ENCODE data around the gene FILIP1.

The FILIP1 gene

GRCh38 chr6:75318900-75319299 is 174.7 kb downstream of the FILIP1 start:
- DNase-seq (ENCODE audit: low read depth), result no peak
- no peak overlapping the region for H3K4me3 ChIP-seq (ENCODE audit: low read depth, low read length)
- TF ChIP-seq POLR2A (IDR thresholded peaks at IDR 0.05; ENCODE audit: extremely low read depth, insufficient read length), result no peak
- TF ChIP-seq MAX (IDR thresholded peaks at IDR 0.05; ENCODE audit: low read depth, low read length), result no peak
- no peak for TF ChIP-seq CTCF (IDR thresholded peaks at IDR 0.05; ENCODE audit: low read depth, low read length)
- no peak for TF ChIP-seq MYC (IDR thresholded peaks at IDR 0.05; ENCODE audit: low read depth, low read length)

- TF ChIP-seq MAX (IDR thresholded peaks at IDR 0.05; ENCODE audit: low read depth, low read length) (no peak), CTCF (IDR thresholded peaks at IDR 0.05; ENCODE audit: low read depth, low read length) (no peak), MYC (IDR thresholded peaks at IDR 0.05; ENCODE audit: low read depth, low read length) (no peak)
- no peak overlapping the region for H3K4me3 ChIP-seq (ENCODE audit: low read depth, low read length)
- DNase-seq (ENCODE audit: low read depth), result no peak
Observed at GRCh38 chr6:75317503-75318206, 175.9 kb downstream of the FILIP1 start.

- DNase-seq (ENCODE audit: low read depth), result no peak
- TF ChIP-seq MAX (IDR thresholded peaks at IDR 0.05; ENCODE audit: low read depth, low read length), result no peak
- no peak for TF ChIP-seq CTCF (IDR thresholded peaks at IDR 0.05; ENCODE audit: low read depth, low read length)
- TF ChIP-seq MYC (IDR thresholded peaks at IDR 0.05; ENCODE audit: low read depth, low read length), result no peak
- TF ChIP-seq POLR2A (IDR thresholded peaks at IDR 0.05; ENCODE audit: extremely low read depth, insufficient read length), result no peak
- H3K4me3 ChIP-seq (ENCODE audit: low read depth, low read length), result no peak overlapping the region
Observed at GRCh38 chr6:75315978-75316377, 177.6 kb downstream of the FILIP1 start.

- DNase-seq (ENCODE audit: low read depth), result no peak
- no peak overlapping the region for H3K4me3 ChIP-seq (ENCODE audit: low read depth, low read length)
- TF ChIP-seq CTCF (IDR thresholded peaks at IDR 0.05; ENCODE audit: low read depth, low read length) (no peak), MAX (IDR thresholded peaks at IDR 0.05; ENCODE audit: low read depth, low read length) (no peak), POLR2A (IDR thresholded peaks at IDR 0.05; ENCODE audit: extremely low read depth, insufficient read length) (no peak), MYC (IDR thresholded peaks at IDR 0.05; ENCODE audit: low read depth, low read length) (no peak)
Observed at GRCh38 chr6:75308250-75308988, 185.2 kb downstream of the FILIP1 start.

- no peak for TF ChIP-seq CTCF (IDR thresholded peaks at IDR 0.05; ENCODE audit: low read depth, low read length)
- no peak for TF ChIP-seq MAX (IDR thresholded peaks at IDR 0.05; ENCODE audit: low read depth, low read length)
- TF ChIP-seq POLR2A (IDR thresholded peaks at IDR 0.05; ENCODE audit: extremely low read depth, insufficient read length), result no peak
- H3K4me3 ChIP-seq (ENCODE audit: low read depth, low read length), result no peak overlapping the region
- no peak for DNase-seq (ENCODE audit: low read depth)
Observed at GRCh38 chr6:75307364-75308004, 186.1 kb downstream of the FILIP1 start.
